SK-N-SH (cell line): Measurements from ENCODE around the gene FRMD4B. TPM values are rescaled to one million over a fixed set of nuclear protein-coding genes. Genes with fewer than 3 reads are reported as not detected.

Experiments
- CTCF ChIA-PET: fragments of 300-600, 350-600 bp; formaldehyde crosslinking; extraction: SDS; loops from one replicate; lab custom pipeline; 2021; lab: Yijun Ruan, JAX
- POLR2A ChIA-PET: fragments of 350-600 bp; sonication (Branson Sonifier 250); formaldehyde crosslinking; extraction: SDS; loops from one replicate; lab custom pipeline; 2020; ENCODE audit warnings: antibody characterized with exemption, inconsistent platforms; lab: Yijun Ruan, JAX
- DNase-seq: peaks from one replicate; pipeline ENCODE4 v3.0.0; 2012
- H2AFZ ChIP-seq: fragments of 200-600 bp; sonication (generic); 2 replicates; pipeline ENCODE4 v1.8.1; 2016; ENCODE audit warnings: antibody characterized with exemption, mild to moderate bottlenecking, low read depth
- H3F3A ChIP-seq: fragments of 200-600 bp; sonication (generic); replicated peaks from 2 replicates; pipeline ENCODE3; 2016; ENCODE audit warnings: antibody characterized with exemption, mild to moderate bottlenecking; ENCODE audit not compliant: insufficient read depth
- H3K27ac ChIP-seq, 2 experiments: fragments of 200-500 bp in 1 of 2; fragments of 200-600 bp in 1 of 2; sonication (Bioruptor generic) in 1 of 2; sonication (generic), shearing (Covaris generic) in 1 of 2; 2 replicates each; pipeline versions ENCODE4 v1.5.1 to v1.6.1; 2014 to 2016; ENCODE audit warnings: low read depth in 2 of 2, inconsistent platforms in 1 of 2, low read length in 1 of 2, mild to moderate bottlenecking in 1 of 2, mixed read lengths in 1 of 2
- H3K27me3 ChIP-seq: fragments of 200-600 bp; sonication (generic), shearing (Covaris generic); 2 replicates; pipeline ENCODE4 v1.6.1; 2016; ENCODE audit warnings: mixed run types; ENCODE audit not compliant: insufficient read depth
- H3K36me3 ChIP-seq, 2 experiments: fragments of 200-500 bp in 1 of 2; fragments of 200-600 bp in 1 of 2; sonication (Bioruptor generic) in 1 of 2; sonication (generic) in 1 of 2; replicated peaks in 1 of 2; 2 replicates each; pipeline versions ENCODE3 to v1.5.1; 2014 to 2016; ENCODE audit warnings: low read length in 1 of 2, mild to moderate bottlenecking in 1 of 2; ENCODE audit not compliant: insufficient read depth in 2 of 2, control insufficient read depth in 1 of 2
- H3K4me1 ChIP-seq, 2 experiments: fragments of 200-500 bp in 1 of 2; fragments of 200-600 bp in 1 of 2; sonication (Bioruptor generic) in 1 of 2; sonication (generic), shearing (Covaris generic) in 1 of 2; 2 replicates each; pipeline versions ENCODE4 v1.5.1 to v1.6.1; 2014 to 2016; ENCODE audit warnings: low read depth in 1 of 2, low read length in 1 of 2, mixed run types in 1 of 2; ENCODE audit not compliant: insufficient read depth in 2 of 2, control insufficient read depth in 1 of 2
- H3K4me2 ChIP-seq: fragments of 200-600 bp; sonication (generic), shearing (Covaris generic); 2 replicates; pipeline ENCODE4 v1.6.1; 2017; ENCODE audit warnings: mixed run types
- H3K4me3 ChIP-seq, 2 experiments: fragments of 200-500 bp in 1 of 2; fragments of 200-600 bp in 1 of 2; sonication (Bioruptor generic) in 1 of 2; sonication (generic), shearing (Covaris generic) in 1 of 2; 2 replicates each; pipeline versions ENCODE4 v1.5.1 to v1.8.1; 2014 to 2016; ENCODE audit warnings: low read depth in 2 of 2, inconsistent platforms in 1 of 2, low read length in 1 of 2, mild to moderate bottlenecking in 1 of 2, mixed read lengths in 1 of 2, moderate library complexity in 1 of 2
- H3K79me2 ChIP-seq: fragments of 200-600 bp; sonication (generic); 2 replicates; pipeline ENCODE4 v1.8.1; 2017; ENCODE audit warnings: mild to moderate bottlenecking; ENCODE audit not compliant: insufficient read depth
- H3K9ac ChIP-seq: fragments of 200-600 bp; sonication (generic); 2 replicates; pipeline ENCODE4 v1.6.1; 2017; ENCODE audit warnings: mixed run types
- H3K9me2 ChIP-seq: fragments of 200-600 bp; sonication (generic); 2 replicates; pipeline ENCODE4 v1.6.1; 2017; ENCODE audit warnings: mixed run types
- H3K9me3 ChIP-seq: fragments of 200-600 bp; sonication (generic); 2 replicates; pipeline ENCODE4 v1.6.1; 2017; ENCODE audit warnings: mixed run types, mild to moderate bottlenecking, moderate library complexity
- H4K20me1 ChIP-seq: fragments of 200-600 bp; sonication (generic); 2 replicates; pipeline ENCODE4 v1.6.1; 2017; ENCODE audit warnings: mild to moderate bottlenecking, mixed run types; ENCODE audit not compliant: insufficient read depth
- CHD2 ChIP-seq: fragments of 150-350 bp; IDR thresholded peaks from 2 replicates; pipeline ENCODE4 v1.6.1; 2018; ENCODE audit warnings: low read length; ENCODE audit not compliant: partially characterized antibody
- EP300 ChIP-seq, 2 experiments: IDR thresholded peaks; 2 replicates each; pipeline versions ENCODE4 v1.4.0 to v1.6.1; 2012; ENCODE audit warnings: borderline replicate concordance in 1 of 2, low read depth in 1 of 2, low read length in 1 of 2
- EZH2phosphoT487 ChIP-seq: fragments of 200-600 bp; sonication (generic); IDR thresholded peaks from 2 replicates; pipeline ENCODE4 v1.6.1; 2017; ENCODE audit warnings: low read depth, mixed run types, mild to moderate bottlenecking, antibody characterized with exemption, moderate library complexity, borderline replicate concordance
- FOXJ3 ChIP-seq: sonication (generic); formaldehyde crosslinking; IDR thresholded peaks from 2 replicates; pipeline ENCODE4 v1.5.1; 2020; ENCODE audit warnings: mild to moderate bottlenecking, missing genetic modification reagents
- FOXM1 ChIP-seq: IDR thresholded peaks from 2 replicates; pipeline ENCODE4 v1.4.0; 2012; ENCODE audit warnings: low read depth, mild to moderate bottlenecking
- GABPA ChIP-seq: IDR thresholded peaks from 2 replicates; pipeline ENCODE4 v1.4.0; 2012; ENCODE audit warnings: low read depth, mild to moderate bottlenecking
- RAD21 ChIP-seq: IDR thresholded peaks from 2 replicates; pipeline ENCODE4 v1.6.1; 2012; ENCODE audit warnings: mild to moderate bottlenecking, low read length
- SMC3 ChIP-seq: IDR thresholded peaks from 2 replicates; pipeline ENCODE4 v1.6.1; 2012; ENCODE audit warnings: low read depth, low read length, improper control_type of control experiment
- TAF1 ChIP-seq: IDR thresholded peaks from 2 replicates; pipeline ENCODE4 v1.6.1; 2012; ENCODE audit warnings: low read depth, mild to moderate bottlenecking, low read length, moderate library complexity, borderline replicate concordance
- TCF12 ChIP-seq: IDR thresholded peaks from 2 replicates; pipeline ENCODE4 v1.4.0; 2012
- YY1 ChIP-seq: IDR thresholded peaks from 2 replicates; pipeline ENCODE4 v1.4.0; 2012; ENCODE audit warnings: low read depth, mild to moderate bottlenecking
- WGBS: methylation state at CpG from one replicate; pipeline ENCODE4 v1.1.6; 2017; ENCODE audit warnings: low lambda C conversion rate; 5-methylcytosine and 5-hydroxymethylcytosine counted together
- polyA plus RNA-seq, 3 experiments: library from polyadenylated mRNA; depleted of rRNA; stranded (reverse); fragments of >200 nt; gene quantifications; 2 replicates each; pipeline ENCODE4 v1.2.3, GENCODE V29; 2012
- TF ChIP-seq, protein P1 (sequence below): IDR thresholded peaks from 2 replicates; pipeline ENCODE4 v1.6.1; 2012; ENCODE audit warnings: mild to moderate bottlenecking, low read depth, low read length, moderate library complexity
- TF ChIP-seq, protein P2 (sequence below): IDR thresholded peaks from 2 replicates; pipeline ENCODE4 v1.4.0; 2012; ENCODE audit warnings: low read depth, borderline replicate concordance
- TF ChIP-seq, protein P3 (sequence below): IDR thresholded peaks from 2 replicates; pipeline ENCODE4; 2012
- TF ChIP-seq, protein P4 (sequence below): fragments of 200-600 bp; sonication (generic); IDR thresholded peaks from 2 replicates; pipeline ENCODE4 v1.6.1; 2017; ENCODE audit warnings: antibody characterized with exemption, mild to moderate bottlenecking, moderate library complexity
- TF ChIP-seq, protein P5 (sequence below): IDR thresholded peaks from 2 replicates; pipeline ENCODE4 v1.4.0; 2012; ENCODE audit warnings: low read depth, borderline replicate concordance

FRMD4B gene
- polyA plus RNA-seq, 1 of the 3 experiments (the other 2 are of a cell fraction): 0.53 TPM

DNA sequence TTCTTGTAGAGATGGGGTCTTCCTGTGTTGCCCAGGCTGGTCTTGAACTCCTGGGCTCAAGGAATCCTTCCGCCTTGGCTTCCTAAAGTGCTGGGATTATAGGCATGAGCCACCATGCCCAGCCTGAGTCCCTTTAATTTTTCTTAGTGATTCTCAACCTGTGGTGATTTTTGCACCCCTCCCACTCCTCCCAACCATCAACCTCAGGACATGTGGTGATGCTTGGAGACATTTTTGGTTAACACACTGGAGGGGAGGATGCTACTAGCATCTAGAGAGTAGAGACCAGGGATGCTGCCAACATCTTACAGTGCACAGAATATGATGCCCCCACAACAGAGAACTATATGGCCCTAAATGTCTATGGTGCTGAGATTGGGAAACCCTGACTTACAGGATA is 180.5 kb downstream of the FRMD4B start:
- TF ChIP-seq GABPA (no peak), TAF1 (no peak), CHD2 (no peak), TCF12 (no peak), FOXJ3 (CRISPR knock-in tag) (no peak), YY1 (no peak), SMC3 (no peak), RAD21 (no peak), EZH2phosphoT487 (no peak), FOXM1 (no peak), EP300 (IDR thresholded peaks at IDR 0.05; ENCODE audit: borderline replicate concordance in 1 of 2, low read depth in 1 of 2, low read length in 1 of 2) (no peak)
- TF ChIP-seq, protein P1, sequence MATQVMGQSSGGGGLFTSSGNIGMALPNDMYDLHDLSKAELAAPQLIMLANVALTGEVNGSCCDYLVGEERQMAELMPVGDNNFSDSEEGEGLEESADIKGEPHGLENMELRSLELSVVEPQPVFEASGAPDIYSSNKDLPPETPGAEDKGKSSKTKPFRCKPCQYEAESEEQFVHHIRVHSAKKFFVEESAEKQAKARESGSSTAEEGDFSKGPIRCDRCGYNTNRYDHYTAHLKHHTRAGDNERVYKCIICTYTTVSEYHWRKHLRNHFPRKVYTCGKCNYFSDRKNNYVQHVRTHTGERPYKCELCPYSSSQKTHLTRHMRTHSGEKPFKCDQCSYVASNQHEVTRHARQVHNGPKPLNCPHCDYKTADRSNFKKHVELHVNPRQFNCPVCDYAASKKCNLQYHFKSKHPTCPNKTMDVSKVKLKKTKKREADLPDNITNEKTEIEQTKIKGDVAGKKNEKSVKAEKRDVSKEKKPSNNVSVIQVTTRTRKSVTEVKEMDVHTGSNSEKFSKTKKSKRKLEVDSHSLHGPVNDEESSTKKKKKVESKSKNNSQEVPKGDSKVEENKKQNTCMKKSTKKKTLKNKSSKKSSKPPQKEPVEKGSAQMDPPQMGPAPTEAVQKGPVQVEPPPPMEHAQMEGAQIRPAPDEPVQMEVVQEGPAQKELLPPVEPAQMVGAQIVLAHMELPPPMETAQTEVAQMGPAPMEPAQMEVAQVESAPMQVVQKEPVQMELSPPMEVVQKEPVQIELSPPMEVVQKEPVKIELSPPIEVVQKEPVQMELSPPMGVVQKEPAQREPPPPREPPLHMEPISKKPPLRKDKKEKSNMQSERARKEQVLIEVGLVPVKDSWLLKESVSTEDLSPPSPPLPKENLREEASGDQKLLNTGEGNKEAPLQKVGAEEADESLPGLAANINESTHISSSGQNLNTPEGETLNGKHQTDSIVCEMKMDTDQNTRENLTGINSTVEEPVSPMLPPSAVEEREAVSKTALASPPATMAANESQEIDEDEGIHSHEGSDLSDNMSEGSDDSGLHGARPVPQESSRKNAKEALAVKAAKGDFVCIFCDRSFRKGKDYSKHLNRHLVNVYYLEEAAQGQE: no peak
- TF ChIP-seq, protein P2, sequence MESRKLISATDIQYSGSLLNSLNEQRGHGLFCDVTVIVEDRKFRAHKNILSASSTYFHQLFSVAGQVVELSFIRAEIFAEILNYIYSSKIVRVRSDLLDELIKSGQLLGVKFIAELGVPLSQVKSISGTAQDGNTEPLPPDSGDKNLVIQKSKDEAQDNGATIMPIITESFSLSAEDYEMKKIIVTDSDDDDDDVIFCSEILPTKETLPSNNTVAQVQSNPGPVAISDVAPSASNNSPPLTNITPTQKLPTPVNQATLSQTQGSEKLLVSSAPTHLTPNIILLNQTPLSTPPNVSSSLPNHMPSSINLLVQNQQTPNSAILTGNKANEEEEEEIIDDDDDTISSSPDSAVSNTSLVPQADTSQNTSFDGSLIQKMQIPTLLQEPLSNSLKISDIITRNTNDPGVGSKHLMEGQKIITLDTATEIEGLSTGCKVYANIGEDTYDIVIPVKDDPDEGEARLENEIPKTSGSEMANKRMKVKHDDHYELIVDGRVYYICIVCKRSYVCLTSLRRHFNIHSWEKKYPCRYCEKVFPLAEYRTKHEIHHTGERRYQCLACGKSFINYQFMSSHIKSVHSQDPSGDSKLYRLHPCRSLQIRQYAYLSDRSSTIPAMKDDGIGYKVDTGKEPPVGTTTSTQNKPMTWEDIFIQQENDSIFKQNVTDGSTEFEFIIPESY: no peak
- TF ChIP-seq, protein P3, sequence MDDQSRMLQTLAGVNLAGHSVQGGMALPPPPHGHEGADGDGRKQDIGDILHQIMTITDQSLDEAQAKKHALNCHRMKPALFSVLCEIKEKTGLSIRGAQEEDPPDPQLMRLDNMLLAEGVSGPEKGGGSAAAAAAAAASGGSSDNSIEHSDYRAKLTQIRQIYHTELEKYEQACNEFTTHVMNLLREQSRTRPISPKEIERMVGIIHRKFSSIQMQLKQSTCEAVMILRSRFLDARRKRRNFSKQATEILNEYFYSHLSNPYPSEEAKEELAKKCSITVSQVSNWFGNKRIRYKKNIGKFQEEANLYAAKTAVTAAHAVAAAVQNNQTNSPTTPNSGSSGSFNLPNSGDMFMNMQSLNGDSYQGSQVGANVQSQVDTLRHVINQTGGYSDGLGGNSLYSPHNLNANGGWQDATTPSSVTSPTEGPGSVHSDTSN: no peak
- TF ChIP-seq, protein P4, sequence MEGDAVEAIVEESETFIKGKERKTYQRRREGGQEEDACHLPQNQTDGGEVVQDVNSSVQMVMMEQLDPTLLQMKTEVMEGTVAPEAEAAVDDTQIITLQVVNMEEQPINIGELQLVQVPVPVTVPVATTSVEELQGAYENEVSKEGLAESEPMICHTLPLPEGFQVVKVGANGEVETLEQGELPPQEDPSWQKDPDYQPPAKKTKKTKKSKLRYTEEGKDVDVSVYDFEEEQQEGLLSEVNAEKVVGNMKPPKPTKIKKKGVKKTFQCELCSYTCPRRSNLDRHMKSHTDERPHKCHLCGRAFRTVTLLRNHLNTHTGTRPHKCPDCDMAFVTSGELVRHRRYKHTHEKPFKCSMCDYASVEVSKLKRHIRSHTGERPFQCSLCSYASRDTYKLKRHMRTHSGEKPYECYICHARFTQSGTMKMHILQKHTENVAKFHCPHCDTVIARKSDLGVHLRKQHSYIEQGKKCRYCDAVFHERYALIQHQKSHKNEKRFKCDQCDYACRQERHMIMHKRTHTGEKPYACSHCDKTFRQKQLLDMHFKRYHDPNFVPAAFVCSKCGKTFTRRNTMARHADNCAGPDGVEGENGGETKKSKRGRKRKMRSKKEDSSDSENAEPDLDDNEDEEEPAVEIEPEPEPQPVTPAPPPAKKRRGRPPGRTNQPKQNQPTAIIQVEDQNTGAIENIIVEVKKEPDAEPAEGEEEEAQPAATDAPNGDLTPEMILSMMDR: no peak
- TF ChIP-seq, protein P5, sequence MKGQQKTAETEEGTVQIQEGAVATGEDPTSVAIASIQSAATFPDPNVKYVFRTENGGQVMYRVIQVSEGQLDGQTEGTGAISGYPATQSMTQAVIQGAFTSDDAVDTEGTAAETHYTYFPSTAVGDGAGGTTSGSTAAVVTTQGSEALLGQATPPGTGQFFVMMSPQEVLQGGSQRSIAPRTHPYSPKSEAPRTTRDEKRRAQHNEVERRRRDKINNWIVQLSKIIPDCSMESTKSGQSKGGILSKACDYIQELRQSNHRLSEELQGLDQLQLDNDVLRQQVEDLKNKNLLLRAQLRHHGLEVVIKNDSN: no peak
- no peaks in the 10 kb centered on the region for H3K36me3 ChIP-seq
- CTCF ChIA-PET: no interaction called here
- no peak overlapping the region for H3K4me2 ChIP-seq
- H3K79me2 ChIP-seq: no peaks in the 10 kb centered on the region
- WGBS: 89% methylated on average over 1 of the region's 1 CpG
- no peaks in the 10 kb centered on the region for H3K9me3 ChIP-seq
- H3K4me1 ChIP-seq: no peaks in the 10 kb centered on the region
- H3K4me3 ChIP-seq: no peak overlapping the region
- peaks cover 3% of the 10 kb centered on the region for H3F3A ChIP-seq
- DNase-seq: no peak
- no peaks in the 10 kb centered on the region for H3K9me2 ChIP-seq
- no peaks in the 10 kb centered on the region for H3K27me3 ChIP-seq
- H3K27ac ChIP-seq: no peak overlapping the region
- H2AFZ ChIP-seq: no peak overlapping the region
- no peaks in the 10 kb centered on the region for H4K20me1 ChIP-seq
- POLR2A ChIA-PET: no interaction called here
- no peak overlapping the region for H3K9ac ChIP-seq
